ENCODE results near the gene TBC1D10B. TPM values are rescaled to one million over a fixed set of nuclear protein-coding genes. Genes with fewer than 3 reads are reported as not detected.

Gene TBC1D10B
- total RNA-seq, 1 donor from 2014 or later, result 8.2 TPM

GRCh38 chr16:30395992-30396585, 25.8 kb upstream of the TBC1D10B start:
- H3F3A ChIP-seq (ENCODE audit: low read depth), result peaks cover 83% of the 10 kb centered on the region
- peak overlapping the region; percentile 75 for H3K9ac ChIP-seq
- no peak for TF ChIP-seq EZH2phosphoT487 (IDR thresholded peaks at IDR 0.05)
- no peak for TF ChIP-seq EZH2 (IDR thresholded peaks at IDR 0.05)
- TF ChIP-seq, protein P1, sequence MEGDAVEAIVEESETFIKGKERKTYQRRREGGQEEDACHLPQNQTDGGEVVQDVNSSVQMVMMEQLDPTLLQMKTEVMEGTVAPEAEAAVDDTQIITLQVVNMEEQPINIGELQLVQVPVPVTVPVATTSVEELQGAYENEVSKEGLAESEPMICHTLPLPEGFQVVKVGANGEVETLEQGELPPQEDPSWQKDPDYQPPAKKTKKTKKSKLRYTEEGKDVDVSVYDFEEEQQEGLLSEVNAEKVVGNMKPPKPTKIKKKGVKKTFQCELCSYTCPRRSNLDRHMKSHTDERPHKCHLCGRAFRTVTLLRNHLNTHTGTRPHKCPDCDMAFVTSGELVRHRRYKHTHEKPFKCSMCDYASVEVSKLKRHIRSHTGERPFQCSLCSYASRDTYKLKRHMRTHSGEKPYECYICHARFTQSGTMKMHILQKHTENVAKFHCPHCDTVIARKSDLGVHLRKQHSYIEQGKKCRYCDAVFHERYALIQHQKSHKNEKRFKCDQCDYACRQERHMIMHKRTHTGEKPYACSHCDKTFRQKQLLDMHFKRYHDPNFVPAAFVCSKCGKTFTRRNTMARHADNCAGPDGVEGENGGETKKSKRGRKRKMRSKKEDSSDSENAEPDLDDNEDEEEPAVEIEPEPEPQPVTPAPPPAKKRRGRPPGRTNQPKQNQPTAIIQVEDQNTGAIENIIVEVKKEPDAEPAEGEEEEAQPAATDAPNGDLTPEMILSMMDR (IDR thresholded peaks at IDR 0.05), result no peak
- peaks cover 40% of the 10 kb centered on the region for H3K4me1 ChIP-seq
- H3K36me3 Mint-ChIP-seq, result peaks cover 5% of the 10 kb centered on the region
- DNase-seq (ENCODE audit: low spot score), result no peak
- H3K9me3 Mint-ChIP-seq, result no peaks in the 10 kb centered on the region
- peaks cover 20% of the 10 kb centered on the region for H3K27me3 Mint-ChIP-seq (ENCODE audit: insufficient read depth, low read depth)
- H3K4me3 ChIP-seq, result peak overlapping the region; percentile 100
- peaks cover 40% of the 10 kb centered on the region for H4K20me1 ChIP-seq (ENCODE audit: low read depth)
- H3K36me3 ChIP-seq, result no peaks in the 10 kb centered on the region
- peak overlapping the region; percentile 98 for H3K27ac Mint-ChIP-seq
- H3K79me2 ChIP-seq (ENCODE audit: low read depth), result peaks cover 42% of the 10 kb centered on the region
- peak overlapping the region; percentile 99 for H3K27ac ChIP-seq
- H3K4me2 ChIP-seq, result peak overlapping the region; percentile 100
- no peaks in the 10 kb centered on the region for H3K27me3 ChIP-seq
- H3K4me3 Mint-ChIP-seq, result peak overlapping the region; percentile 86
- no peaks in the 10 kb centered on the region for H3K9me3 ChIP-seq (ENCODE audit: low read depth)
- peaks cover 47% of the 10 kb centered on the region for H3K4me1 Mint-ChIP-seq
- H2AFZ ChIP-seq (replicated peaks), result no peak overlapping the region

- no peaks in the 10 kb centered on the region for H3K27me3 ChIP-seq
- no peaks in the 10 kb centered on the region for H3K9me3 ChIP-seq (ENCODE audit: low read depth)
- peak within 1 kb of the TSS; percentile 98 for H3K27ac Mint-ChIP-seq
- peak within 1 kb of the TSS; percentile 30 for H2AFZ ChIP-seq (replicated peaks)
- no peaks in the 10 kb centered on the region for H3K36me3 ChIP-seq
- peak within 1 kb of the TSS; percentile 100 for H3K4me3 ChIP-seq
- TF ChIP-seq EZH2 (IDR thresholded peaks at IDR 0.05), result no peak
- TF ChIP-seq EZH2phosphoT487 (IDR thresholded peaks at IDR 0.05), result no peak
- TF ChIP-seq, protein P1 (IDR thresholded peaks at IDR 0.05), result peak; percentile 49
- H3K27me3 Mint-ChIP-seq (ENCODE audit: insufficient read depth, low read depth), result peaks cover 15% of the 10 kb centered on the region
- H3K36me3 Mint-ChIP-seq, result peaks cover 5% of the 10 kb centered on the region
- peak within 1 kb of the TSS; percentile 100 for H3K4me2 ChIP-seq
- H3K4me3 Mint-ChIP-seq, result peak within 1 kb of the TSS; percentile 86
- H3F3A ChIP-seq (ENCODE audit: low read depth), result peaks cover 75% of the 10 kb centered on the region
- DNase-seq (ENCODE audit: low spot score), result peak; percentile 97
- peaks cover 40% of the 10 kb centered on the region for H4K20me1 ChIP-seq (ENCODE audit: low read depth)
- H3K4me1 Mint-ChIP-seq, result peaks cover 46% of the 10 kb centered on the region
- no peaks in the 10 kb centered on the region for H3K9me3 Mint-ChIP-seq
- H3K27ac ChIP-seq, result peak within 1 kb of the TSS; percentile 99
- peaks cover 35% of the 10 kb centered on the region for H3K4me1 ChIP-seq
- peak within 1 kb of the TSS; percentile 75 for H3K9ac ChIP-seq
- H3K79me2 ChIP-seq (ENCODE audit: low read depth), result peaks cover 42% of the 10 kb centered on the region
Measured at GRCh38 chr16:30395155-30395991, 25.1 kb upstream of the TBC1D10B start, which contains the start of gene ZNF48. Gene ZNF48, plus strand, starts transcription at chr16:30395420. Its CDS starts 375 bp downstream, at chr16:30395795.

GRCh38 chr16:30394592-30395154, 24.4 kb upstream of the TBC1D10B start:
- Histone ChIP-seq H3K79me2 (ENCODE audit: low read depth) (peaks cover 42% of the 10 kb centered on the region), H3K9ac (peak overlapping the region; percentile 75), H4K20me1 (ENCODE audit: low read depth) (peaks cover 38% of the 10 kb centered on the region), H3K4me2 (peak overlapping the region; percentile 100), H3K4me3 (peak overlapping the region; percentile 100), H3K27me3 (no peaks in the 10 kb centered on the region), H3K36me3 (no peaks in the 10 kb centered on the region), H3F3A (ENCODE audit: low read depth) (peaks cover 68% of the 10 kb centered on the region), H3K4me1 (peaks cover 32% of the 10 kb centered on the region), H3K9me3 (ENCODE audit: low read depth) (no peaks in the 10 kb centered on the region), H2AFZ (replicated peaks) (peak overlapping the region; percentile 30), H3K27ac (peak overlapping the region; percentile 99)
- peaks cover 5% of the 10 kb centered on the region for H3K36me3 Mint-ChIP-seq
- H3K27ac Mint-ChIP-seq, result peak overlapping the region; percentile 98
- DNase-seq (ENCODE audit: low spot score), result peak; percentile 87
- H3K27me3 Mint-ChIP-seq (ENCODE audit: insufficient read depth, low read depth), result peaks cover 13% of the 10 kb centered on the region
- H3K4me3 Mint-ChIP-seq, result peak overlapping the region; percentile 86
- TF ChIP-seq, protein P1 (IDR thresholded peaks at IDR 0.05), result no peak
- TF ChIP-seq EZH2 (IDR thresholded peaks at IDR 0.05) (no peak), EZH2phosphoT487 (IDR thresholded peaks at IDR 0.05) (no peak)
- peaks cover 42% of the 10 kb centered on the region for H3K4me1 Mint-ChIP-seq
- H3K9me3 Mint-ChIP-seq, result no peaks in the 10 kb centered on the region

Measured in neural progenitor cell (in vitro differentiated cells).